Sigmoid colon (tissue), 7 donors: Measurements from ENCODE around the gene EHD4. TPM values are rescaled to one million over a fixed set of nuclear protein-coding genes. Genes with fewer than 3 reads are reported as not detected.

Experiments
- DNase-seq: peaks from one replicate; pipeline ENCODE4 v3.0.0-alpha.2; 2019
- H3K27ac ChIP-seq, 4 donors: fragments of 200-600 bp; sonication (generic); one replicate each; pipeline ENCODE4 v1.5.1; 2016 to 2019; ENCODE audit warnings: mild to moderate bottlenecking in 1 of 4
- H3K27me3 ChIP-seq, 3 donors: fragments of 200-600 bp; sonication (generic); one replicate each; pipeline ENCODE4 v1.5.1; 2019; ENCODE audit warnings: mild to moderate bottlenecking in 1 of 3
- H3K36me3 ChIP-seq, 4 donors: fragments of 200-600 bp; sonication (generic); one replicate each; pipeline ENCODE4 v1.5.1; 2016 to 2019
- H3K4me1 ChIP-seq, 4 donors: fragments of 200-600 bp; sonication (generic); one replicate each; pipeline ENCODE4 v1.5.1; 2017 to 2019
- H3K4me3 ChIP-seq, 4 donors: fragments of 200-600 bp; sonication (generic); one replicate each; pipeline ENCODE4 v1.5.1; 2017 to 2019; ENCODE audit warnings: mild to moderate bottlenecking in 2 of 4, moderate library complexity in 1 of 4
- H3K9me3 ChIP-seq, 4 donors: fragments of 200-600 bp in 3 of 4; sonication (generic) in 3 of 4; one replicate each; pipeline versions ENCODE4 v1.5.1 to v1.6.1; 2013 to 2019
- CTCF ChIP-seq, 4 experiments: fragments of 450-650 bp in 3 of 4; fragments of 200-600 bp in 1 of 4; IDR thresholded peaks; one replicate each; pipeline ENCODE4 v1.5.1; 2016 to 2019; ENCODE audit warnings: antibody characterized with exemption in 4 of 4, mild to moderate bottlenecking in 3 of 4, moderate library complexity in 2 of 4
- EP300 ChIP-seq, 4 donors: sonication (generic); formaldehyde crosslinking; IDR thresholded peaks; one replicate each; pipeline ENCODE4 v1.6.1; 2017; ENCODE audit warnings: antibody characterized with exemption in 4 of 4
- POLR2A ChIP-seq, 2 donors: fragments of 450-650 bp; IDR thresholded peaks; one replicate each; pipeline ENCODE4 v1.6.1; 2016; ENCODE audit warnings: antibody characterized with exemption in 2 of 2, mild to moderate bottlenecking in 2 of 2, moderate library complexity in 2 of 2
- POLR2AphosphoS5 ChIP-seq, 4 donors: sonication (generic); formaldehyde crosslinking; IDR thresholded peaks; one replicate each; pipeline ENCODE4 v1.6.1; 2017; ENCODE audit warnings: antibody characterized with exemption in 4 of 4
- WGBS, 2 donors: extraction: QIAGEN DNeasy Blood & Tissue Kit; methylation state at CpG; one replicate each; pipeline ENCODE4 v1.1.7; 2013; 5-methylcytosine and 5-hydroxymethylcytosine counted together
- intact Hi-C: fragments of 100-400 bp; cut with DNase I; formaldehyde crosslinking; loops from one replicate; pipeline ENCODE4 v1.15.1; 2023
- polyA plus RNA-seq, 3 donors: library from polyadenylated mRNA; stranded (reverse); fragments of 200-250 nt; gene quantifications; one replicate each; pipeline ENCODE4 v1.2.3, GENCODE V29; 2013
- total RNA-seq, 4 donors: library from RNA; depleted of rRNA; stranded (reverse); fragments of >200 nt; gene quantifications; one replicate each; pipeline ENCODE4 v1.1.0, GENCODE V29; 2016
- donor health status: healthy with polysubstance abuse.
- donor health status: Bipolar disorder and iron deficiency.
- donor health status: healthy.

EHD4 gene
- total and polyA plus RNA-seq, 7 donors = 8.9 to 37.0 (median 13.0) TPM

- no peak for TF ChIP-seq POLR2AphosphoS5 (IDR thresholded peaks at IDR 0.05)
- Histone ChIP-seq H3K27ac (no peak overlapping the region), H3K36me3 (no peaks in the 10 kb centered on the region), H3K4me3 (no peak overlapping the region), H3K27me3 (no peaks in the 10 kb centered on the region), H3K9me3 (no peaks in the 10 kb centered on the region), H3K4me1 (no peaks in the 10 kb centered on the region)
- 91 to 95% methylated on average over 4 of the region's 4 CpGs for WGBS, 2 donors
- DNase-seq = no peak
- intact Hi-C loops = no loop called here
These were observed 6.2 kb upstream of the EHD4 start for GRCh38 chr15:41978534-41978933.

- intact Hi-C loops = no loop called here
- DNase-seq = no peak
- H3K27ac ChIP-seq = no peak overlapping the region
- no peak overlapping the region for H3K4me3 ChIP-seq
- H3K36me3 ChIP-seq = no peaks in the 10 kb centered on the region
- TF ChIP-seq CTCF (IDR thresholded peaks at IDR 0.05) = no peak
- no peak for TF ChIP-seq EP300 (IDR thresholded peaks at IDR 0.05)
- TF ChIP-seq POLR2AphosphoS5 (IDR thresholded peaks at IDR 0.05) = no peak
- TF ChIP-seq POLR2A (IDR thresholded peaks at IDR 0.05) = no peak
- H3K9me3 ChIP-seq = no peaks in the 10 kb centered on the region
- peaks cover 0 to 5% (median 2%) of the 10 kb centered on the region in 4 donors for H3K4me1 ChIP-seq
- WGBS, 2 donors = 85 to 87% methylated on average over 6 of the region's 6 CpGs
- H3K27me3 ChIP-seq = no peaks in the 10 kb centered on the region
These were observed 5.5 kb upstream of the EHD4 start for GRCh38 chr15:41977757-41978383.

GRCh38 chr15:41975669-41976068 lies 3.3 kb upstream of the EHD4 start:
- Histone ChIP-seq H3K9me3 (no peaks in the 10 kb centered on the region), H3K27me3 (no peaks in the 10 kb centered on the region), H3K4me3 (no peak overlapping the region), H3K36me3 (no peaks in the 10 kb centered on the region), H3K27ac (no peak overlapping the region), H3K4me1 (peaks cover 0 to 11% (median 5%) of the 10 kb centered on the region in 4 donors)
- TF ChIP-seq POLR2AphosphoS5 (IDR thresholded peaks at IDR 0.05) = no peak
- TF ChIP-seq EP300 (IDR thresholded peaks at IDR 0.05) = no peak
- TF ChIP-seq POLR2A (IDR thresholded peaks at IDR 0.05) = no peak
- no peak for TF ChIP-seq CTCF (IDR thresholded peaks at IDR 0.05)
- 64 to 71% methylated on average over 2 of the region's 2 CpGs for WGBS, 2 donors
- intact Hi-C loops = no loop called here
- no peak for DNase-seq

- intact Hi-C loops = no loop called here
These were observed 1.7 kb upstream of the EHD4 start for GRCh38 chr15:41974041-41974440.

GRCh38 chr15:41971895-41972252 lies 483 bp downstream of the EHD4 start:
- no peak for DNase-seq
- no peaks in the 10 kb centered on the region for H3K9me3 ChIP-seq
- no peaks in the 10 kb centered on the region for H3K36me3 ChIP-seq
- intact Hi-C loops = loop anchor here (2.0 kb wide), 1 partner anchor 143 kb away; the partner anchor contains the start of gene JMJD7
- no peaks in the 10 kb centered on the region for H3K27me3 ChIP-seq
- 1% methylated on average over 46 of the region's 46 CpGs for WGBS, 2 donors
- H3K4me3 ChIP-seq = peak overlapping the region; percentile 72 to 91 (median 79)
- peak overlapping the region; percentile 77 to 89 (median 82) for H3K27ac ChIP-seq
- TF ChIP-seq EP300 (IDR thresholded peaks at IDR 0.05) (no peak), POLR2AphosphoS5 (IDR thresholded peaks at IDR 0.05) (no peak), POLR2A (IDR thresholded peaks at IDR 0.05) (no peak), CTCF (IDR thresholded peaks at IDR 0.05) (no peak)
- peaks cover 0 to 11% (median 5%) of the 10 kb centered on the region in 4 donors for H3K4me1 ChIP-seq

More at GRCh38 chr15:41974041-41974440, 1.7 kb upstream of the EHD4 start:
- Histone ChIP-seq H3K9me3 (no peaks in the 10 kb centered on the region), H3K4me1 (peaks cover 0 to 11% (median 5%) of the 10 kb centered on the region in 4 donors), H3K4me3 (no peak overlapping the region), H3K27ac (no peak overlapping the region), H3K36me3 (no peaks in the 10 kb centered on the region), H3K27me3 (no peaks in the 10 kb centered on the region)
- TF ChIP-seq POLR2A (IDR thresholded peaks at IDR 0.05) (no peak), EP300 (IDR thresholded peaks at IDR 0.05) (no peak), CTCF (IDR thresholded peaks at IDR 0.05) (no peak), POLR2AphosphoS5 (IDR thresholded peaks at IDR 0.05) (no peak)
- DNase-seq = no peak
- 38 to 71% methylated on average over 1 of the region's 1 CpG for WGBS, 2 donors
